ENCODE results near the gene EIF2S2.
A peak's percentile ranks its signal among the peaks of the same experiment; 100 is the strongest.

Gene EIF2S2

DNA sequence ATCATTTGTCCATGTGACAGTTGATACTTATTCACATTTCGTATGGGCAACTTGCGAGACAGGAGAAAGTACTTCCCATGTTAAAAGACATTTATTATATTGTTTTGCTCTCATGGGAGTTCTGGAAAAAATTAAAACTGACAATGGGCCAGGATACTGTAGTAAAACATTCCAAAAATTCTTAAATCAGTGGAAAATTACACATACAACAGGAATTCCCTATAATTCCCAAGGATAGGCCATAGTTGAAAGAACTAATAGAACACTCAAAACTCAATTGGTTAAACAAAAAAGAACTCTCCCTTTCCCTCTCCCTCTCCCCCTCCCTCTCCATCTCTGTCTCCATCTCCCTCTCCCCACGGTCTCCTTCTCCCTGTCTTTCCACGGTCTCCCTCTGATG, 19.4 kb upstream of the EIF2S2 start:
- TF ChIP-seq CTCF (IDR thresholded peaks at IDR 0.05), result no peak

DNA sequence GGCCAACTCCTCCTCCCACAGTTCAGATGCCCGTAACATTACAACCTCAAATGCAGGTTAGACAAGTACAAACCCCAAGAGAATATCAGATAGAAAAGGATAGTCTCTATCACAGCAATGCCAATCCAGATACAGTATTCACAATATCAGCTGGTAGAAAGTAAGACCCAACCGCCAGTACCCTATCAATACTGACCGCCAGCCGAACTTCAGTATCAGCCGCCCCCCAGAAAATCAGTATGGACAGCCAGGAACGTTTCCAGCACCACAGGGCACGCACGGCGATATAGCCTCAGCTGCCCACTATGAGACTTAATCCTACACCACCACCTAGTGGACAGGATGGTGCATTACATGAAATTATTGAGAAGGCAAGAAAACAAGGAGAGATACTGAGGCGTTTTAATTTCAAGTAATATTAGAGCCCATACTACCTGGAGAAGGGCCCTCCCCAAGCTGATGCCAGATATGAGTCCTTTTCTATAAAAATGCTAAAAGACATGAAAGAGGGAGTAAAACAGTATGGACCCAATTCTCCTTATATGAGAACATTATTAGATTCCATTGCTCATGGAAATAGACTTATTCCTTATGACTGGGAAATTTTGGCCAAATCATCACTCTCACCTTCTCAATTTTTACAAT, 17.6 kb upstream of the EIF2S2 start:
- peak; percentile 75 for TF ChIP-seq CTCF (IDR thresholded peaks at IDR 0.05)

DNA sequence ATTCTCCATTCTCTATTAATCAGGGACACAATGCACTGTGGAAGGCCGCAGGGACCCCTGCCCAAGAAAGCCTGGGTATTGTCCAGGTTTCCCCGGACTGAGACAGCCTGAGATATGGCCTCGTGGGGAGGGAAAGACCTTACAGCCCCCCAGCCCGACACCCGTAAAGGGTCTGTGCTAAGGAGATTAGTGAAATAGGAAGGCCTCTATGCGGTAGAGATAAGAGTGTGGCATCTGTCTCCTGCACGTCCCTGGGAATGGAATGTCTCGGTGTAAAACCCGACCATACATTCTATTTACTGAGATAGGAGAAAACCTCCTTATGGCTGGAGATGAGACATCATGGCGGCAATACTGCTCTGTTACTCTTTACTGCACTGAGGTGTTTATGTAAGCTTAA, 15.7 kb upstream of the EIF2S2 start:
- TF ChIP-seq CTCF (IDR thresholded peaks at IDR 0.05), result no peak

- TF ChIP-seq CTCF (IDR thresholded peaks at IDR 0.05), result no peak
These were observed 12.6 kb upstream of the EIF2S2 start for GRCh38 chr20:34124469-34125249.

DNA sequence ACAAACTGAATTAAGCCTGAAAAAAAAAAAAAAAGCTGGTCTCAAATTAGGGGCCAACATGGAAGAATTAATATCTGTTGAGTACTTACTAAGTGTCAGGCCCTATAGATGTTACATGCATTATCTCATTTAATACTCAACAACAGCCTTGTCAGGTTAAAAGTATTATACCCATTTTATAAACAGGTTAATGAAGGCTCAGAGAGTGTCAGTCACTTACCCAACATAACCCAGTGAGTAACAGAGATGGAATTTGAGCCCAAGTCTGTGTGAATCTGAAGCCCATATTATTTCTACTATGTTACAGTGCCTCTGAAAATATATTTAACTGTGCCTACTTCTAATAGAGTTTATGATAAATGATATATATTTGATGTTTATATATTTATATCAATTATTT, 11.3 kb upstream of the EIF2S2 start:
- TF ChIP-seq CTCF (IDR thresholded peaks at IDR 0.05), result no peak

DNA sequence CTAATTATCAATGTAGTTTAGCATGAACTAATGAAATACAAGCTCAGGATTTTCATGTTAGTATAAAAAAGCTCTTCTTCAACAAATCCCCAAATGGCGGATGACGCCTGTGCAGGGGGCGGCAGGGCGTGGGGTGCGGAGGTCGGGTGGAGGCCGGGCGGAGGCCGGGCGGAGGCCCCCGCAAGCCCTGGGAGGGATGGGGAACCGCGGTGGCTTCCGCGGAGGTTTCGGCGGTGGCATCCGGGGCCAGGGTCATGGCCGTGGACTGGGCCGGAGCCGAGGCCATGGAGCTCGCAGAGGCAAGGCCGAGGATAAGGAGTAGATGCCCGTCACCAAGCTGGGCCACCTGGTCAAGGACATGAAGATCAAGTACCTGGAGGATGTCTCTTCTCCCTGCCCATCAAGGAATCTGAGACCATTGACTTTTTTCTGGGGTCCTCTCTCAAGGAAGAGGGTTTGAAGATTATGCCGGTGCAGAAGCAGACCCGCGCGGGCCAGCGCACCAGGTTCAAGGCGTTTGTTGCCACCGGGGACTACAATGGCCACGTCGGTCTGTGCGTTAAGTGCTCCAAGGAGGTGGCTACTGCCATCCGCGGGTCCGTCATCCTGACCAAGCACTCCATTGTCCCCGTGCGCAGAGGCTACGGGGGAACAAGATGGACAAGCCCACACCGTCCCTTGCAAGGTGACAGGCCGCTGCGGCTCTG, 10.4 kb upstream of the EIF2S2 start:
- TF ChIP-seq CTCF (IDR thresholded peaks at IDR 0.05), result no peak

DNA sequence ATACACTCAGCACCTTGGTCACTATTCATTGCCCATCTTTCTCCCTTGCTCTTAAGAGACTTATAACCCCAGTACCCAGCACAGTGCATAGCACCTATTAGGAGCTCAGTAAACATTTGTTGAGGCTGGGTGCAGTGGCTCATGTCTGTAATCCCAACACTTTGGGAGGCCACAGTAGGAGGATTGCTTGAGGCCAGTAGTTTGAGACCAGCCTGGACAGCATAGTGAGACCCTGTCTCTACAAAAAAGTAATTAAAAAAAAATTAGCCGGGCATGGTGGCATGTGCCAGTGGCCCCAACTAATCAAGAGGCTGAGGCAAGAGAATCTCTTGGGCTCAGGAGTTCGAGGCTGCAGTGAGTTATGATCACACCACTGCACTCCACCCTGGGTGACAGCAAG, 8.2 kb upstream of the EIF2S2 start:
- no peak for TF ChIP-seq CTCF (IDR thresholded peaks at IDR 0.05)
